Loucy (cell line): Measurements from ENCODE around the gene NCKAP5.

Experiments
- H2AFZ ChIP-seq: fragments of 200-600 bp; sonication (generic); 2 replicates; pipeline ENCODE4 v1.6.0; 2016; ENCODE audit warnings: antibody characterized with exemption, mild to moderate bottlenecking, low read length, moderate library complexity
- H3F3A ChIP-seq: fragments of 200-600 bp; 2 replicates; pipeline ENCODE4 v1.6.0; 2016; ENCODE audit warnings: antibody characterized with exemption, low read depth, mild to moderate bottlenecking
- H3K27me3 ChIP-seq: fragments of 200-600 bp; sonication (generic); 2 replicates; pipeline ENCODE4 v1.6.1; 2014; ENCODE audit warnings: low read length, mild to moderate bottlenecking; ENCODE audit not compliant: insufficient read depth, poor library complexity, severe bottlenecking
- H3K36me3 ChIP-seq: fragments of 200-600 bp; sonication (generic); 2 replicates; pipeline ENCODE4 v1.6.1; 2016; ENCODE audit warnings: low read length; ENCODE audit not compliant: insufficient read depth
- H3K4me1 ChIP-seq: fragments of 200-600 bp; sonication (generic); 2 replicates; pipeline ENCODE4 v1.5.1; 2014; ENCODE audit warnings: low read length, mild to moderate bottlenecking; ENCODE audit not compliant: insufficient read depth, poor library complexity, severe bottlenecking
- H3K4me2 ChIP-seq: fragments of 200-600 bp; sonication (generic); 2 replicates; pipeline ENCODE4 v1.6.0; 2014; ENCODE audit warnings: antibody characterized with exemption, low read length, low read depth, mild to moderate bottlenecking; ENCODE audit not compliant: poor library complexity, severe bottlenecking
- H3K4me3 ChIP-seq: fragments of 200-600 bp; sonication (generic); 2 replicates; pipeline ENCODE4 v1.5.1; 2014; ENCODE audit warnings: low read length, mild to moderate bottlenecking, mixed read lengths; ENCODE audit not compliant: poor library complexity, severe bottlenecking
- H3K79me2 ChIP-seq: fragments of 200-600 bp; sonication (generic); 2 replicates; pipeline ENCODE4 v1.6.1; 2014; ENCODE audit warnings: low read length; ENCODE audit not compliant: insufficient read depth
- H3K9ac ChIP-seq: fragments of 200-600 bp; sonication (generic); 2 replicates; pipeline ENCODE4 v1.6.0; 2014; ENCODE audit warnings: mild to moderate bottlenecking, low read depth, low read length, moderate library complexity; ENCODE audit not compliant: poor library complexity, severe bottlenecking
- H3K9me2 ChIP-seq: fragments of 200-600 bp; sonication (generic); replicated peaks from 2 replicates; pipeline ENCODE4 v1.6.1; 2016; ENCODE audit warnings: low read depth, low read length, mixed read lengths
- H3K9me3 ChIP-seq: fragments of 200-600 bp; sonication (generic); 2 replicates; pipeline ENCODE4 v1.6.1; 2014; ENCODE audit warnings: mild to moderate bottlenecking, antibody characterized with exemption, low read length, low read depth; ENCODE audit not compliant: insufficient read depth
- H4K20me1 ChIP-seq: fragments of 200-600 bp; sonication (generic); 2 replicates; pipeline ENCODE4 v1.6.0; 2014; ENCODE audit warnings: antibody characterized with exemption, low read length, mild to moderate bottlenecking; ENCODE audit not compliant: insufficient read depth, poor library complexity, severe bottlenecking
- CTCF ChIP-seq: fragments of 200-600 bp; sonication (generic); conservative IDR thresholded peaks from 2 replicates; pipeline ENCODE4 v1.5.1; 2014; ENCODE audit warnings: mild to moderate bottlenecking, antibody characterized with exemption, low read length
- EZH2phosphoT487 ChIP-seq: fragments of 200-600 bp; IDR thresholded peaks from 2 replicates; pipeline ENCODE4 v1.6.1; 2018; ENCODE audit warnings: antibody characterized with exemption, mild to moderate bottlenecking, moderate library complexity, borderline replicate concordance

The NCKAP5 gene

GRCh38 chr2:133265432-133265949, 302.8 kb downstream of the NCKAP5 start:
- TF ChIP-seq EZH2phosphoT487 (no peak), CTCF (no peak)
- H3K4me2 ChIP-seq = no peak overlapping the region
- H4K20me1 ChIP-seq = no peaks in the 10 kb centered on the region
- H2AFZ ChIP-seq = no peak overlapping the region
- H3K79me2 ChIP-seq = no peaks in the 10 kb centered on the region
- no peak overlapping the region for H3K9ac ChIP-seq
- no peaks in the 10 kb centered on the region for H3K4me1 ChIP-seq
- no peaks in the 10 kb centered on the region for H3F3A ChIP-seq
- no peaks in the 10 kb centered on the region for H3K9me3 ChIP-seq
- no peak overlapping the region for H3K4me3 ChIP-seq
- H3K27me3 ChIP-seq = no peaks in the 10 kb centered on the region
- no peaks in the 10 kb centered on the region for H3K9me2 ChIP-seq
- H3K36me3 ChIP-seq = no peaks in the 10 kb centered on the region

DNA sequence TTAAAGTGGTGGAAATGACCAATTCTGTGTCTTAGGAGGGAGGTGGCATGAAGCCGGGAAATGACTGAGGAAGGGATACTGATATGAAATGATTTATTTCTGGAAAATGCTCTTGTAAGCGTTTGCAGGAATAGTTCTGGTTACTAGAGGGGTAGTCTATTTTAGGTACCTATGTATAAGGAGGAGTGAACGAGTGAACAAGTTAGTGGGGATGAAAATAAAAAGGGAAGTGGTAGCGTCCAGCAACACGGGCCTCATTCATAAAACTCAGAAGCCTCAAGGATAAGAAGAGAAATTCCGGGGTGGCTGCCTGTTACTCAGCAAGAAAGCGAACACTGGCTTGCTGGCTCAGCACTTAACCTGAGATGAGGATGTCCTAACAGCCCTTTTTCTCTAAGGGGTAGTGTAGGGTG, 303.3 kb downstream of the NCKAP5 start:
- H3K79me2 ChIP-seq = no peaks in the 10 kb centered on the region
- H3K27me3 ChIP-seq = no peaks in the 10 kb centered on the region
- no peaks in the 10 kb centered on the region for H3K36me3 ChIP-seq
- no peak overlapping the region for H2AFZ ChIP-seq
- no peak overlapping the region for H3K9ac ChIP-seq
- H3K9me2 ChIP-seq = no peaks in the 10 kb centered on the region
- no peak overlapping the region for H3K4me3 ChIP-seq
- H4K20me1 ChIP-seq = no peaks in the 10 kb centered on the region
- no peak overlapping the region for H3K4me2 ChIP-seq
- no peaks in the 10 kb centered on the region for H3K4me1 ChIP-seq
- no peaks in the 10 kb centered on the region for H3F3A ChIP-seq
- no peaks in the 10 kb centered on the region for H3K9me3 ChIP-seq
- TF ChIP-seq CTCF (no peak), EZH2phosphoT487 (no peak)

DNA sequence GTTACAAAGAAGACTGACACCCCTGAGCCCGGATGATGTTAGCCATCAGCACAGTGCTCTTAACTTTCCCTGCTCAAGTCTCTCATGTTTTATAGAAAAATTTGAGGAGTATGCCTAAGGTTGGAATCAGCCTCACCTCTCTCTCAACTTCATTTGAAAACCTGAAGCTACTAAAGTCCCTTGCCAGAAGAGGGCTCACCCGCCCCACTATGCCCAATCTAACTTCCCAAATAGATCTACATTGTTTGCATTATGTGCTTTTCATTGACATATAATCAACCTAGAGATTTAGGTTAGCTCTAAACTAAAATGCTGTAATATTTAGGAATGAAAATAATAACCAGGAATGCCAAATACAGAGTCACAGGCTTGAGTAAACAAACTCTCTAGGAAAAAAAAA, 305.4 kb downstream of the NCKAP5 start:
- no peaks in the 10 kb centered on the region for H3K36me3 ChIP-seq
- no peak overlapping the region for H3K9ac ChIP-seq
- no peaks in the 10 kb centered on the region for H4K20me1 ChIP-seq
- no peak for TF ChIP-seq EZH2phosphoT487
- no peak for TF ChIP-seq CTCF
- no peak overlapping the region for H3K4me2 ChIP-seq
- no peaks in the 10 kb centered on the region for H3K9me3 ChIP-seq
- no peaks in the 10 kb centered on the region for H3K9me2 ChIP-seq
- H3F3A ChIP-seq = no peaks in the 10 kb centered on the region
- H3K4me3 ChIP-seq = no peak overlapping the region
- H3K79me2 ChIP-seq = no peaks in the 10 kb centered on the region
- no peaks in the 10 kb centered on the region for H3K27me3 ChIP-seq
- H3K4me1 ChIP-seq = no peaks in the 10 kb centered on the region
- no peak overlapping the region for H2AFZ ChIP-seq
